Neural cell (in vitro differentiated cells): ENCODE measurements around the gene IVNS1ABP.

ENCODE experiments used
- CTCF ChIP-seq: fragments of 450-650 bp; IDR thresholded peaks from 2 replicates; pipeline ENCODE4 v1.5.1; 2014; ENCODE audit warnings: antibody characterized with exemption, mild to moderate bottlenecking, moderate library complexity; ENCODE audit not compliant: poor library complexity, severe bottlenecking
- EP300 ChIP-seq: fragments of 450-650 bp; conservative IDR thresholded peaks from 2 replicates; pipeline ENCODE4 v1.6.1; 2014; ENCODE audit warnings: antibody characterized with exemption, mild to moderate bottlenecking, moderate library complexity; ENCODE audit not compliant: poor library complexity, severe bottlenecking
- EZH2 ChIP-seq: fragments of 200-600, 300-800 bp; shearing (Covaris generic), sonication (generic); IDR thresholded peaks from 2 replicates; pipeline ENCODE4 v1.6.1; 2014; ENCODE audit warnings: antibody characterized with exemption, low read length, borderline replicate concordance, mild to moderate bottlenecking; ENCODE audit not compliant: insufficient read depth, poor library complexity, severe bottlenecking
- SMC3 ChIP-seq: fragments of 450-650 bp; conservative IDR thresholded peaks from 2 replicates; pipeline ENCODE4 v1.6.1; 2014; ENCODE audit warnings: antibody characterized with exemption, mild to moderate bottlenecking, moderate library complexity; ENCODE audit not compliant: poor library complexity
- TAF1 ChIP-seq: IDR thresholded peaks from 2 replicates; pipeline ENCODE4 v1.6.1; 2012; ENCODE audit warnings: low read depth

GRCh38 chr1:185295091-185295490 lies 22.0 kb downstream of the IVNS1ABP start:
- TF ChIP-seq SMC3: no peak
- TF ChIP-seq CTCF: no peak
- no peak for TF ChIP-seq EZH2
- TF ChIP-seq EP300: no peak
- no peak for TF ChIP-seq TAF1
